GM08714 (cell line): ENCODE data around the gene DYNLT2.

Experiments
- H3K4me3 ChIP-seq: fragments of 200-500 bp; sonication (Bioruptor generic); 2 replicates; pipeline ENCODE4 v1.5.1; 2014; ENCODE audit warnings: mild to moderate bottlenecking, low read length, inconsistent platforms
- ZNF274 ChIP-seq: IDR thresholded peaks from 2 replicates; pipeline ENCODE4 v1.6.1; 2012; ENCODE audit warnings: mild to moderate bottlenecking, low read depth, low read length

The DYNLT2 gene

DNA sequence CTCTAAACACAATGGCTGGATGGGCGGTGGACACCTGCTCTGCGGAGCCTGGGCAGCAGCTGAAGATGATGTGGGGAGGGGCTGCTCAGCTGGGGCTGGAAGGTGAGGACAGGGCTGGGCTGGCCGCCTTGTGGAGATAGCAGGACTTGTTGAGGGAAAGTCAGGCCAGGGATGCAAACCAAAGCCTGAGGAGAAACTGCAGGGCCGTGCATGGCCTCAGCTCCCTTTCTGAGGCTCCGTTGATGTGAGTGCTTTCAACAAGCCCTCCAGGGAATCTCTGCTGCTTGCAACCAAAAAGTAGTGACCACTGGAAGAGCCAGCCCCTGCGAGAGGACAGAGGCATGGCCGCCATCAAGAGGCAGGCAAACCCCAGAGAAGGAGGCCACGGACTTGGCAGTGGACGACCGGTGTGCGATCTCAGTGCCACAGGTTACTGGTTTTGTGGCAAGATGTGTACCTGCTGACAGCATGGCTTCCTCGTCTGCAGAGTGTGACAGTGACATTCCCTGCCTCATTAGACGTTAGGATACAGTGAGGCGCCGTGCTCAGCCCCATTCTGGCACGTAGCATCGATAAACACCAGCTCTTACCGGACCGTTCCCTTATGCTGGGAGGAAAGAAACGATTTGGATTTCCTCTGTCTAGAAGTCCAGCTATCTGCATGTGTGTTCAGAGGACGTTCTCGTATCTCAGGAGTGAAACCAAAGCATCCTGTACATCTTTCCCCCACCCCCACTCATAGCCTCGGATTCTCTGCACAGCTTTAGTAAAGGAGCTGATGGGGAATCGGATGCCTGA is 38.0 kb upstream of the DYNLT2 start:
- no peak for TF ChIP-seq ZNF274
- H3K4me3 ChIP-seq = no peak overlapping the region; the same call in 1 of the 2 replicates

DNA sequence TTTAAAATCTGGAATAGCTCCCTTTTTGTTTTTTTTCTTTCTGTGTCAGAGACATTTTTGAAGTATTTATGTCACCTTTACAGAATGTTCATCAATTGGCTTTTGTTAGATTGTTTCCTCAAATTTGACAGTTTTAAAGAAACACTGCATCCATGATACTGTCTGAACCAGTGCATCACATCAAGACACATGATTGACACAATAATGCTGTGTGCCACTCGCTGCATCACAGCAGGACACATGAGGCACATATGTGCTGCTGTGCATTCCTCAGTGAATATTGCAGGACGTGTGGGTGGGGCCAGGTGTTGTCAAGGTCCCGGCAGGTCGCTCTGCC is 37.4 kb upstream of the DYNLT2 start:
- H3K4me3 ChIP-seq = no peak overlapping the region
- TF ChIP-seq ZNF274 = no peak

DNA sequence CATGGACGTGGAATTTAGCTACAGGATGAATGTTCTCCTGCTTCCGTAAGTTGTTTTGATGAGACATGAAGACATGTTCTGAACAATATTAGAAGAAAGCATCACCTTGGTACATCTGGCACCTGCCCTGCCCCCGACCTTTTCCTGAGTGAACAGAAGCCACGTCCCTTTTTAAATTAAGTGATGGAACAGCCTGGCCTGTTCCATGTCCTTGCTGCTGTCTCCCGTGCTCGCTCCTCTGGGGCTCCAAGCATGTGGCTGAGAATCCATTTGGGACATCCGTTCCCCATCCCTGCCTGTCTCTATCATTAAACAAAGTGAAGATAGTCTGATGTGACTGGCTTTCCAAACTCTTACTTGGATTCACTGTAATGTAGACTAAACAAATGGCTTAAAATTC is 36.4 kb upstream of the DYNLT2 start:
- TF ChIP-seq ZNF274 = no peak
- H3K4me3 ChIP-seq = no peak overlapping the region

DNA sequence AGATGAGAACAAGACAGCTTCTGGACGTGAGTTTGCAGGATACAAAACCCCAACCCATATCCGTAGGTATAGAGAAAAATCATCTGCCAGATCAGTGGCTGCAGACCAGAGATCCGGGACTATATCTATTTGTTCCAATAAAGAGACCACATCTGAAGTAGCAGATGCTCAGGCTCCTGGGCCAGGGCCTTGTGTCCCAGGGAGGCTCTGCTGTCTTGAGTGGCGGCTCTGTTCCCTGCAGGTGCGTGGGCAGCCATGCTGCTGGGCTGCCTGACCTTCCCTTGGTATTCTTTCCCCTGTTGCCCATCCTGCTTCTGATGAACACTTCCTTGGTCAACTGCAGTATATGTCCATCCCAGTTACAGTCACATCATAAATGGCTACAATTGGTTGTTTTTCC is 35.0 kb upstream of the DYNLT2 start:
- H3K4me3 ChIP-seq = no peak overlapping the region
- TF ChIP-seq ZNF274 = no peak

DNA sequence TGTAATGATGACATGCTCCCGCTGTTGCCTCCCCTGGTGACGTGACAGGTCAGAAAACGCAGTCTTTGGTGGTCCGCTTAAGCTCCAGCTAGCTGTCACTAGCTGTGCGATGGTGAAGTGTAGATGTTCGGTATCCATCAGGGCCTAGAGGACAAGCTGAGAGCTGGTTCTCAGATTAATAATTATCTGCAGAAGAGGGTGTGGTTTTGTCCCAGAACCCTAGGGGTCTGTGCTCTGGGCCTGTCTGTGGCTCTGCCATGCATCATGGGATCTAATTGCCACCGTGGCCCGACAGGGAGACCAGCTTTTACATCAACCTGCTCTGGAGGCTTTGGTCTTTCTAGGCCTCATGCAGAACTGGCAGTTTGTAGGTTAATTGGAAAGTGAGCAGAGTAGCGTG is 34.2 kb upstream of the DYNLT2 start:
- H3K4me3 ChIP-seq = no peak overlapping the region
- TF ChIP-seq ZNF274 = no peak

DNA sequence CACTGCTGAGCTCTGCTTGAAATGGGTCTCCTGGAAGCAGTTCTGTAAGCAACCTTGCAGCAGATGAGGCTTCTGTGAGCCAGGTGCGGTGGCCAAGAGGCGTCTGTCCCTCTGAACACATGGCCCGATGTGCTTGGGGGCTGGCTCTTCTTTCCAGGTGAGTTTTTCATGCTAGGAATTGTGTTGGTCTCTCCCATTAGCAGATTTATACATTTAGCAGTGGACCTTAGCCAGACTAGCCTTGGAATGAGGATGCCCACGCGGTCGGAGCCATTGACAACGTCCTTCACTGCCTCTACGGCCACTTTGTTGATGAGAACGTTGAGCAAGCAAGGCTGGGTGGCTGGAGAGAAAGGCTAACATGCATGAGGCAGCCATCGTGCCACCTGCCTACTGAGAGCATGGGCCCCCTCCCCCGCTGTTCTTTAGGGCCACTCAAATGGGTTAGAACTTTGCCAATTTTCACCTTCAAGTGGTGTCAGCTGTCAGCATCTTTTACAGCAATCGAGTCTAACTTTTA is 33.5 kb upstream of the DYNLT2 start:
- TF ChIP-seq ZNF274 = no peak

DNA sequence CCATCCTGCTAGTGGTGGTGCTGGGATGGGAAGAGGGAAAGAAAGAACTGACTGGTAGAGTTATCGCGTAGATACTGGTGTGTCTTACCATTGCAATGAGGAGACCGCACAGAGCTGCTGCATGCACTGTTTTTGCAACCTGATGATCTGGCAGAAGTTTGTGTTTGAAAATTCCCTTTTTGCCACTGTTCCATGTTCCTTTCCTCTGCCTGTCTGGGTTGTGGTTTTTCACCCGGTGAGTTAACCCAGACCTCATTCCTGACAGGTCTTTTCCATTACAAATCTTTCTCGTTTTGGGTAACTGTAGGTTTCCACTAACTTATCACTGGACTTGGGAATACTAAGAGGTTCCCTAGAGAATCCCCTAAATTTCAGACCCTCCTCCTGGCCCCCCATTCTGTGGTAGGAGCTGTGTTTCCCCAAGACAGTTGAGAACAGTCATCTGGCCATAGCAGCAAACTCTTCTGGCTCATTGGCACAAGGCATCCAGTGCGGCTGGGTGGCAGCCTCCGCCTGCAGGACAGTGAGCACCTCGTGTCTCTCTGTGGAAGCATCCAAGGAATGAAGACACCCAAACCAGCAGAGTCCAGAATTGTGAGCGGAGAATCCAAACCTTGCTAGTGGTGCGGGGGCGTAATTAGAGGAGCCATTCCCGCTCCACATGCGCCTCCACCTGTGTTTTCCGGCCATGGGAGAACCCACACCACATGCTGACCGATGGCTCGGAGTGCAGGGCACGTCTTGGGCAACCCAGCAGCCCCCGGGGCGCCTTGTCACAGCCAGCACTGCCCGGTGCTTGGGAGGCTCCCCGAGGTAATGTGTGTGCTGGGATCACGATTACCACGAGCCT is 32.8 kb upstream of the DYNLT2 start:
- no peak for TF ChIP-seq ZNF274
- no peak overlapping the region for H3K4me3 ChIP-seq

More for the DNA sequence above, 33.5 kb upstream of the DYNLT2 start:
- no peak overlapping the region for H3K4me3 ChIP-seq

DNA sequence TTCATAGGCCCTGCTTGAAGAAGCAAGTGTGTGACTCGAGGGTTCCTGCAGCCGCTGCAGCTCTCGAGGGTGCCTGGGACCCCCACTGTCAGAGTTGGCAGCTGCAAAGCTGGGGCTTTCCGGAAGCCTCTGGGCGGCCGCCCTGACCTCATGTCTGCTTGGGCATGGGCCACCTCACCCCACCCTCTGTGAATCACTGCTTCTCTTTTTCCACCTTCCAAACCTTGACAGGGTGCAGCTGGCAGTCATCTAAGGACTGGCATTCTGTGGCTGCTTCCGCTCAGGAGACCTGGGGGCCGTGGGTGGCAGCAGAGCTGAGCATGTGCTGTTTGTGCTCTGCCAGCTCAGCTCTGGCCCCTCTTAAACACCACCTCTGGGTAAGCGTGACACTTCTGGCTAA is 32.0 kb upstream of the DYNLT2 start:
- TF ChIP-seq ZNF274 = no peak
- no peak overlapping the region for H3K4me3 ChIP-seq

DNA sequence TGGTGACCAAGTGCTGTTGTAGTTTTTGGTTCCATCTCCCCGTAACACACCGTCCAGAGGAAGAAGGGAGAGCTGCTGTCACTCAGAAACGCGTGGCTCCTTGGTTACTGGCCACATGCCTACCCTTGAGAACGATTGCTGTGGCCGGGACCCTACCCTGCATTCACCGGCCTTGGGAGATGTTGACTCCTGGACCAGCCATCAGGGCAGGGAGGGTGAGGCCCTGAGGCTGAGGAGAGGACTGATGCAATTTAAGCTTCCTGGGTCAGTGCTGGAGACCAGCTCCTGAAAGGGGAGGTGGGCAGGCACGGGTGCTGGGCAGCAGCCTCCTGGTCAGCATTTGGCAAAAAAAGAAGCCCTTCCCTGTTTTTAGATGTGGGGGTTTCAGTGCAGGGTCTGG is 31.6 kb upstream of the DYNLT2 start:
- no peak overlapping the region for H3K4me3 ChIP-seq
- no peak for TF ChIP-seq ZNF274

DNA sequence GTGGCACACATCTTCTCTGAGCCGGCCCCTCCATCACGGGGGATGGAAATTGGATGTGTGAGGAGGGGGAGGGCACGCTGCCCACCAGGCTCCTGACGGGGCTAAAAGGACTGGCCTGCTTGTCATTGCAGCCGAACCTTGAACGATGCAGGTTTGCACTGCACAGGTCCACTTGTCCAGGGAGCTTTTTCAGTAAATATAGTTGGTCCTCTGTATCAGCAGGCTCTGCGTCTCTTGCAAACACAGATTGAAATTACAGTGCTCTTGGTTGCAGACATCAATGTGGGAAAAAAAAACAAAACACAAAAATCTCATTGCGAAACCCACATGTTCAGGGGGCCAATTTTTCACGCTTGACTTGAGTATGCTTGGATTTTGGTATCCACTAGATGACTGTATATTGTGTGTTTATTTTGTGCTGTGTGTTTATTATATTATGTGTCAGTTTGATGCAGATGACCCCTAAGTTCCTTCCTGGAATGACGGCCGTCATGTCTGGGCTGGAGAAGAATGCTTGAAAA is 29.3 kb upstream of the DYNLT2 start:
- H3K4me3 ChIP-seq = no peak overlapping the region
- TF ChIP-seq ZNF274 = no peak

DNA sequence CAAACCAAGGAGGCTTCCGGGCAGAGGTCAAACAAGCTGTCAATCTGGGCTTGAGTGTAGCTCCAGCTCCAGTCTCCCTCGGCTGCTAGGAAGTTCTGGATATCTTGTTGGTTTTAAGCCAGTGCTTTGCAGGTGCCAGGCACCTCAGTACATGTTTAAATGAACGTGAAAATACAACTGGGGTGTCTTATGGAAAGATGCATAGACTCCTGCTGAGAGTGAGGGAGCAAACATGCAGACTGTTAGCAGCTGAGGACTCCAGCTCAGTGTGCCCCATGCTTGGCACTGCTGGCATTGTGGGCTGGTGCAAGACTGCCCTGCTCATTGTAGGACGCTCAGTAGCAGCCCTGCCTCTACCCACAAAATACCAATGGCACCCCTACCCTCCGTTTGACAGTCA is 28.5 kb upstream of the DYNLT2 start:
- no peak for TF ChIP-seq ZNF274
- H3K4me3 ChIP-seq = no peak overlapping the region

DNA sequence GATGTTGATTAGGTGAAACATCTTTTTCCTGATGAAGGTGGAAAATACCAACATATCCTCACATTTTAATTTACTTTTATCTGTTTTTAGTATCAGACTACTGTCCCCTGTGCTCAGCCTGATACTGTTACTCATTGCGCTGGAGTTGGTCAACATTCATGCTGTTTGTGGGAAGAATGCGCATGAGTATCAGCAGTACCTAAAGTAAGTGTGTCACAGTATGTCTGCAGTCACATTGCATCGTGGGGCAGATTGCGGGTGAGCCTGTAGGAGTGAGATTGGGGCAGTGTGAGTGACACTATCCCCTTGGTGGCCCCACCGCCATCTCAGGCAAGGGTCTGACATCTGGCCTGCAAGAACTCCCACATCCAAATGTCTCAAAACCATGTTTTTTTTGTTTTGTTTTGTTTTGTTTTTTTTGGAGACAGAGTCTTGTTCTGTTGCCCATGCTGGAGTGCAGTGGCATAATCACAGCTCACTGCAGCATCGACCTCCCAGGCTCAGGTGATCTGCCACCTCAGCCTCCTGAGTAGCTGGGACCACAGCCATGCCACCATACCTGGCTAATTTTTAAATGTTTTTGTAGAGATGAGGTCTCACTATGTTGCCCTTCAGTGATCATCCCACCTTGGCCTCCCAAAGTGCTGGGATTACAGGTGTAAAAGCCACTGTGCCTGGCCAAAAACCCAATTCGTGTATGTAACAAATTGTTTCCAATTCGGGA is 27.9 kb upstream of the DYNLT2 start:
- TF ChIP-seq ZNF274 = no peak
- no peak overlapping the region for H3K4me3 ChIP-seq

DNA sequence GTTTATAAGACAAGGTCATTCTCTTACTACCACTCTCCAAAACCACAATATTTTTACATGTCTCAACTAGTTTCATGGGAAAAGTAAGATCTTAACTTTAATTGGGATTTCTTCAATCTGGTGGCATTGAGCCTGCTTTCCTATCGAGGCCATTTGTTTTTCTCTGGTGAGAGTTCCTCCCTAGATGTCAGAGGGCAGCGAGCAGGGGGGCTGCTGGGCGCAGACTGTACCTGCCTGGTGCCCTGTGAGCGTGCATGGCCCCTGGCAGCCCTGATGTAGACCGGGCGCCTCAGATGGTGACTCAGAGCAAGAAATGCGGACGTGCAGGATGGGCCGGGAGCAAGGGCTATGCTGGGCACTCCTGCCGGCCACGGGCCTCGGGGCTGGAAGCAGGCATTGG is 27.3 kb upstream of the DYNLT2 start:
- H3K4me3 ChIP-seq = no peak overlapping the region
- TF ChIP-seq ZNF274 = no peak

DNA sequence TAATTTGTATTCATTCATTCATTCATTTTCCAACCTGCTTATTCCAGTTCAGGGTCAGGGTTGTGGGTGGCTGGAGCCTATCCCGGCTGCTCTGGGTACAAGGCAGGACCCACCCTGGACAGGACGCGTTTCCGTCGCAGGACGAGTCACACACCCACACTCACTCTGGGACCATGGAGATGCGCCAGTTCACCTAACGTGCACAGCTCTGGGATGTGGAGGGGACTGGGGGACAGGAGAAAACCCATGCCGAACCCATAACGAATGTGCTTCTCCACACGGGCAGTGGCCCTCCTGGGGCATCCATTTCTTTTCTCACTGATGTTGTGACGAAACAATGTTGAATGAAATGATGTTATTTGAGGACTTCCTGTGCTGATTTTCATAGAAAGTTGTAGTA is 26.5 kb upstream of the DYNLT2 start:
- no peak overlapping the region for H3K4me3 ChIP-seq
- no peak for TF ChIP-seq ZNF274

DNA sequence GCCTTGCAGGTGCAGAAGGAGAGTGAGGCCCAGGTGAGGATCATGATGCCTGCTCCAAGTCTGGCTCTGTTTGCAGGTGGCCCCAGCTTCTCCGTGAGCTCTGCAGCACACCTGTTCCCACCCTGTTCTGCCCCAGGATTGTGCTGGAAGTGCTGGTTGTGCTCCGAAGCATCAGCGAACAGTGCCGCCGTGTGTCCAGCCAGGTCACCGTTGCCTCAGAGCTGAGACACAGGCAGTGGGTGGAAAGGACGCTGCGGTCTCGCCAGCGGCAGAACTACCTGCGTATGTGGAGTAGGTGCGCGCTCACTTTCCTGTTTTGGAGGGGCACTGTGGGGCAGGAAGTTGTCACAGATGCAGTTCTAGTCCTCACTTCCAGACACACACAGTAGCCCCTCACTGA is 25.0 kb upstream of the DYNLT2 start:
- H3K4me3 ChIP-seq = no peak overlapping the region
- TF ChIP-seq ZNF274 = no peak
